Stomach (tissue), 9 donors: Measurements from ENCODE around the gene AMPH. TPM values are rescaled to one million over a fixed set of nuclear protein-coding genes. Genes with fewer than 3 reads are reported as not detected.

Experiments used
- DNase-seq, 2 donors: peaks; one replicate each; pipeline versions ENCODE4 v3.0.0 to v3.0.0-alpha.2; 2013 to 2019
- H3K27ac ChIP-seq, 5 donors: fragments of 200-600 bp in 4 of 5; sonication (generic) in 4 of 5; one replicate each; pipeline ENCODE4 v1.5.1; 2013 to 2019; ENCODE audit warnings: mild to moderate bottlenecking in 1 of 5, moderate library complexity in 1 of 5
- H3K27me3 ChIP-seq, 3 donors: fragments of 200-600 bp; sonication (generic); one replicate each; pipeline ENCODE4 v1.5.1; 2017 to 2019; ENCODE audit warnings: mixed run types in 1 of 3
- H3K36me3 ChIP-seq, 4 donors: fragments of 200-600 bp; sonication (generic); 1 replicate in 3 of 4; 2 replicates in 1 of 4; pipeline ENCODE4 v1.5.1; 2016 to 2019
- H3K4me1 ChIP-seq, 4 donors: fragments of 200-600 bp; sonication (generic); one replicate each; pipeline ENCODE4 v1.5.1; 2016 to 2019
- H3K4me3 ChIP-seq, 4 donors: fragments of 200-600 bp; sonication (generic) in 3 of 4; one replicate each; pipeline ENCODE4 v1.5.1; 2016 to 2019; ENCODE audit warnings: mild to moderate bottlenecking in 1 of 4
- H3K9me3 ChIP-seq, 4 donors: fragments of 200-600 bp; sonication (generic); one replicate each; pipeline ENCODE4 v1.5.1; 2016 to 2019
- EP300 ChIP-seq: sonication (generic); formaldehyde crosslinking; IDR thresholded peaks from one replicate; pipeline ENCODE4 v1.6.1; 2017; ENCODE audit warnings: antibody characterized with exemption
- POLR2A ChIP-seq, 4 donors: fragments of 450-650 bp; IDR thresholded peaks; one replicate each; pipeline ENCODE4 v1.6.1; 2016; ENCODE audit warnings: antibody characterized with exemption in 4 of 4, control low read depth in 2 of 4, mild to moderate bottlenecking in 1 of 4, moderate library complexity in 1 of 4
- POLR2AphosphoS5 ChIP-seq, 3 donors: sonication (generic); formaldehyde crosslinking; IDR thresholded peaks; one replicate each; pipeline ENCODE4 v1.6.1; 2016; ENCODE audit warnings: antibody characterized with exemption in 3 of 3
- WGBS, 5 donors: extraction: QIAGEN DNeasy Blood & Tissue Kit in 3 of 5; methylation state at CpG; one replicate each; pipeline versions ENCODE4 v1.1.5 to v1.1.7; 2013 to 2018; 5-methylcytosine and 5-hydroxymethylcytosine counted together
- intact Hi-C: fragments of 100-400 bp; cut with DNase I; formaldehyde crosslinking; loops from one replicate; pipeline ENCODE4 v1.15.1; 2023; ENCODE audit warnings: low total_unique reads
- polyA plus RNA-seq, 3 donors: library from polyadenylated mRNA; stranded (reverse); fragments of 200-250 nt; gene quantifications; one replicate each; pipeline ENCODE4 v1.2.3, GENCODE V29; 2013
- total RNA-seq, 5 donors: library from RNA; depleted of rRNA; stranded (reverse); fragments of >200 nt; gene quantifications; one replicate each; pipeline versions ENCODE4 v1.1.0 to v1.2.3, GENCODE V29; 2014 to 2016
- TF ChIP-seq, protein P1 (sequence below), 7 experiments: fragments of 450-650 bp in 4 of 7; fragments of 200-600 bp in 3 of 7; sonication (generic) in 3 of 7; IDR thresholded peaks; one replicate each; pipeline ENCODE4 v1.5.1; 2016 to 2019; ENCODE audit warnings: antibody characterized with exemption in 7 of 7, control low read depth in 2 of 7, mild to moderate bottlenecking in 1 of 7
- donor health status: healthy with polysubstance abuse.
- donor health status: Bipolar disorder and iron deficiency.
- donor health status: healthy.

AMPH gene
- total and polyA plus RNA-seq, 8 donors: 0.80 to 13.0 (median 4.6) TPM; not detected in 1

DNA sequence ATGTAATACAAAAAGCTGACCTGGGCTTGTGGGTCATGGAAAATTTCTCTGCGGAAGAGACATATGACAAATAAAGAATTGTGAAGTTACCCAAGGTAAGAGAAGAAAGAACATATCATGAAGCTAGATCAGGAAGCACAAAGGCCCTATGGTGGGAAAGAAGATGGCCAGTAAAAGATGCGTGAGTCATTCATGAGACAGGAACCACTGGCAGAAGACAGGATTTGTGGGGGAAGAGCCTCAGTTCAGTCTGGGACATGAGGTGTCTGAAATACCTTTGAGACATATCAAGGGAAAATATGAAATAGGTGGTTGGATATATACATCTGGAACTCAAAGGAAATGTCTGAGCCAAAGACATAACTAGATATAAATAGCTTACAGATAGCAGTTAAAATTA, 27.7 kb upstream of the AMPH start:
- Histone ChIP-seq H3K27ac (no peak overlapping the region), H3K9me3 (no peaks in the 10 kb centered on the region), H3K4me3 (no peak overlapping the region), H3K27me3 (peaks cover 0 to 6% (median 0%) of the 10 kb centered on the region in 3 donors), H3K36me3 (no peaks in the 10 kb centered on the region), H3K4me1 (no peaks in the 10 kb centered on the region)
- TF ChIP-seq POLR2AphosphoS5 (IDR thresholded peaks at IDR 0.05) (no peak), POLR2A (IDR thresholded peaks at IDR 0.05) (no peak), EP300 (no peak)
- TF ChIP-seq, protein P1, sequence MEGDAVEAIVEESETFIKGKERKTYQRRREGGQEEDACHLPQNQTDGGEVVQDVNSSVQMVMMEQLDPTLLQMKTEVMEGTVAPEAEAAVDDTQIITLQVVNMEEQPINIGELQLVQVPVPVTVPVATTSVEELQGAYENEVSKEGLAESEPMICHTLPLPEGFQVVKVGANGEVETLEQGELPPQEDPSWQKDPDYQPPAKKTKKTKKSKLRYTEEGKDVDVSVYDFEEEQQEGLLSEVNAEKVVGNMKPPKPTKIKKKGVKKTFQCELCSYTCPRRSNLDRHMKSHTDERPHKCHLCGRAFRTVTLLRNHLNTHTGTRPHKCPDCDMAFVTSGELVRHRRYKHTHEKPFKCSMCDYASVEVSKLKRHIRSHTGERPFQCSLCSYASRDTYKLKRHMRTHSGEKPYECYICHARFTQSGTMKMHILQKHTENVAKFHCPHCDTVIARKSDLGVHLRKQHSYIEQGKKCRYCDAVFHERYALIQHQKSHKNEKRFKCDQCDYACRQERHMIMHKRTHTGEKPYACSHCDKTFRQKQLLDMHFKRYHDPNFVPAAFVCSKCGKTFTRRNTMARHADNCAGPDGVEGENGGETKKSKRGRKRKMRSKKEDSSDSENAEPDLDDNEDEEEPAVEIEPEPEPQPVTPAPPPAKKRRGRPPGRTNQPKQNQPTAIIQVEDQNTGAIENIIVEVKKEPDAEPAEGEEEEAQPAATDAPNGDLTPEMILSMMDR (IDR thresholded peaks at IDR 0.05): no peak
- DNase-seq: no peak
- intact Hi-C loops: no loop called here
- WGBS, 5 donors: 86 to 99% (median 88%) methylated on average over 2 of the region's 2 CpGs

DNA sequence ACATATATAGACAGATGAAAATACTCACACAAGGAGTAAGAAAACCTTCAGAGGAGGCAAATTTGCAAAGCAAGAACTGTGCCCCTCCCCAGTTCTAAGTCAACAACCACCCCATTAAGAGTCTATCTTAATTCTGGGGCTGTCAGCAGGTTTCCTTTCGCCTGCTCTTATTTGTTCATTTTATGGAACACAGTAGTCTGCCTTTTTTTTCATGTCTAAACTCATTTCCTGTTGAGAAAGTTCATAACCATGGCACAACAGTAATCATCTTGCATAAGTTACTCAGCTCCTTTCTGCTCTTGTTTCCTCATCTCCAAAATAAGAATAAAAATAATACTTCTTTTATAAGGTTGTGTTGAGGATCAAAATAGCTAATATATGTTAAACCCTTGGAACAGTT, 25.8 kb upstream of the AMPH start:
- Histone ChIP-seq H3K4me1 (no peaks in the 10 kb centered on the region), H3K27ac (no peak overlapping the region), H3K27me3 (peaks cover 0 to 6% (median 0%) of the 10 kb centered on the region in 3 donors), H3K9me3 (no peaks in the 10 kb centered on the region), H3K4me3 (no peak overlapping the region), H3K36me3 (no peaks in the 10 kb centered on the region)
- intact Hi-C loops: no loop called here
- no peak for DNase-seq
- TF ChIP-seq EP300 (no peak), POLR2A (IDR thresholded peaks at IDR 0.05) (no peak), POLR2AphosphoS5 (IDR thresholded peaks at IDR 0.05) (no peak)
- TF ChIP-seq, protein P1 (IDR thresholded peaks at IDR 0.05): no peak
- WGBS, 5 donors: 26 to 41% (median 34%) methylated on average over 1 of the region's 1 CpG

DNA sequence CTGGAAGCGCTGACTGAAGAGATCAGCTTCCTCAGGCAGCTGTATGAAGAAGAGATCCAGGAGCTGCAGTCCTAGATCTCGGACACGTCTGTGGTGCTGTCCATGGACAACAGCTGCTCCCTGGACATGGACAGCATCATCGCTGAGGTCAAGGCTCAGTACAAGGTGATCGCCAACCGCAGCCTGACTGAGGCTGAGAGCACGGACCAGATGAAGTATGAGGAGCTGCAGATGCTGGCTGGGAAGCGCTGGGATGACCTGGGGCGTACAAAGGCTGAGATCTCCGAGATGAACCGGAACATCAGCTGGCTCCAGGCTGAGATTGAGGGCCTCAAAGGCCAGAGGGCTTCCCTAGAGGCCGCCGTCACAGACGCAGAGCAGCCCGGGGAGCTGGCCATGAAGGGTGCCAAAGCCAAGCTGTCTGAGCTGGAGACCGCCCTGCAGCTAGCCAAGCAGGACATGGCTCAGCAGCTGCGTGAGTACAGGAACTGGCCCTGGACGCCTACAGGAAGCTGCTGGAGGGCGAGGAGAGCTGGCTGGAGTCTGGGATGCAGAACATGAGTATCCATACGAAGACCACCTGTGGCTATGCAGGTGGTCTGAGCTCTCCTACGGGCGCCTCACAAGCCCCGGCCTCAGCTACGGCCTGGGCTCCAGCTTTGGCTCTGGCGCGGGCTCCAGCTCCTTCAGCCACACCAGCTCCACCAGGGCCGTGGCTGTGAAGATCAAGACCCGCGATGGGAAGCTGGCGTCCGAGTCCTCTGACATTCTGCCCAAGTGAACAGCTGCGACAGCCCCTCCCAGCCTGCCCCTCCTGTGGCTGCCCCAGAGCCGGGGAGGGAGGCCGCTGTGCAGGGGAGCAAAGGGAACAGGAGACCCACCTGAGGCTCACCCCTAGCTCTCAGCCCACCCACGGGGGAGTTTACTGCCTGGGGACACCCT, 24.9 kb upstream of the AMPH start:
- Histone ChIP-seq H3K36me3 (no peaks in the 10 kb centered on the region), H3K9me3 (peaks cover 0 to 2% (median 0%) of the 10 kb centered on the region in 4 donors), H3K27me3 (peaks cover 0 to 6% (median 0%) of the 10 kb centered on the region in 3 donors), H3K4me1 (no peaks in the 10 kb centered on the region), H3K27ac (no peak overlapping the region), H3K4me3 (no peak overlapping the region)
- intact Hi-C loops: no loop called here
- DNase-seq: no peak
- TF ChIP-seq POLR2AphosphoS5 (IDR thresholded peaks at IDR 0.05) (no peak), EP300 (no peak), POLR2A (IDR thresholded peaks at IDR 0.05) (no peak)
- TF ChIP-seq, protein P1 (IDR thresholded peaks at IDR 0.05): no peak
- 84 to 89% (median 85%) methylated on average over 21 to 35 of the region's 35 CpGs for whole genome bisulfite sequencing, 5 donors

DNA sequence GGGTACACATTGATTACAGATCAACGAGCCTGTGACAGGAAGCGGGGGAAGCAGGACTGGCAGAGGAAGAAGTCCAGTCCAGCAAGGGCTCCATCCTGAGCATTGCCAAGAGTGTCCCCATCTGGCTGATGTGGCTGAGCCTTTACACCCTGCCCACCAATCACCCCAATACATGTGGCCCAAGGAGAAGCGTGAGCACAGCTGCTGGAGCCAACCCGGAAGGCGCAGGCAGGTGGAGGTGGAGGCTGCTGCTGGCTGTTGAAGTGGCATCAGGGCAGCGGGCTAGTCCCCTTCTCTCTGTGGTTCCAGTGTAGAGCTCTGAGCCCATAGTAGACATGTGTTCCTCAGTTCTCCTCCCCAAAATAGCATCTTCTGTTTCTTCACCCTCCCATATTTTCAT, 6.8 kb upstream of the AMPH start:
- peaks cover 0 to 3% (median 0%) of the 10 kb centered on the region in 4 donors for H3K9me3 ChIP-seq
- H3K4me1 ChIP-seq: no peaks in the 10 kb centered on the region
- 81 to 92% (median 89%) methylated on average over 6 of the region's 6 CpGs for WGBS, 5 donors
- H3K36me3 ChIP-seq: no peaks in the 10 kb centered on the region
- H3K27ac ChIP-seq: no peak overlapping the region
- H3K27me3 ChIP-seq: peaks cover 0 to 15% (median 0%) of the 10 kb centered on the region in 3 donors
- DNase-seq: no peak
- intact Hi-C loops: no loop called here
- TF ChIP-seq POLR2A (IDR thresholded peaks at IDR 0.05) (no peak), EP300 (no peak), POLR2AphosphoS5 (IDR thresholded peaks at IDR 0.05) (no peak)
- TF ChIP-seq, protein P1 (IDR thresholded peaks at IDR 0.05): no peak
- no peak overlapping the region for H3K4me3 ChIP-seq
